Activated effector memory CD4-positive, alpha-beta T cell treated with Interleukin-2 at 50 U/mL for 16 hours (primary cell): ENCODE data around the gene CBLB.
"Not testable (repeated sequence)": the region's sequence is repeated elsewhere in the genome, so short reads cannot be mapped to it uniquely, and the experiment has no call there.

Experiments used
- DNase-seq: peaks from one replicate; pipeline ENCODE4 v3.0.0-alpha.2; 2020

Gene CBLB

GRCh38 chr3:105746231-105746996 is 122.4 kb downstream of the CBLB start:
- DNase-seq: no peak

GRCh38 chr3:105745046-105745445 is 123.8 kb downstream of the CBLB start:
- DNase-seq: no peak

DNA sequence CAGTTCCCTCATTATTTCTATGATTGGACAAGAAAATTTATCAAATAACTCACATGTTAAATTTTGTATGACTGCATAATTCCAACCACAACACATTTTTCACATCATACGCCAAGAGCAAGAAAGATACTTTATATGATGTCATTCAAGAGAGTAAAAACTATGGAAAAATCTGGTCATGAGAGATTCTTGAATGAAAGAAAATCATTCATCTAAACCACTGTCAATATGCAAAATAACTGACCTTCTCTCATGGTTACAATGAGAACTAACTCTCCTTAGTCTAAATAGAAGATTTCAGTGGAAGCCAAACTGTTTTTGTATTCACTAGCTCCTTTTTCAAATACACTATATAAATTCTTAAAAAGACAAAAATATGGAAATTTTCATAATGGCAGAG is 124.6 kb downstream of the CBLB start:
- no peak for DNase-seq

- no peak for DNase-seq
Measured at GRCh38 chr3:105733356-105733755, 135.5 kb downstream of the CBLB start.

GRCh38 chr3:105731686-105732085 is 137.1 kb downstream of the CBLB start:
- DNase-seq: no peak

GRCh38 chr3:105730801-105731354 is 137.9 kb downstream of the CBLB start:
- no peak for DNase-seq

DNA sequence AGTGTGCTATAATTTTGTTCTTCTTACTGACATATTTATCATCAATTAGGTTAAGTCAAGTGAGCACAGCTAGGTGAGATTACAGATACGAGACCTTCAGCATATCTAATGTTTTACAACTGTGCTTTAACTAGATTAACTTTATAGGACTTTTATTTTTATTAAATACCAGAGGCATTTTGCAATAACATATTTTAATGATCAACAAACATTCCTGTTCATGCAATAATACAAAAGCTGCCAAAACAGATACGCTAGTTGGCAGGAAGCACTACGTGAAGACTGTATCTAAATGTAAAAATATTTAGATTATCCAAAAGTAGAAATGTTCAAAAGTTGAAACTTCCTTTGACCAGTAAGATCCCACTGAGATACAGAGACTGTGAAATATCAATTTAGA is 139.1 kb downstream of the CBLB start:
- DNase-seq: no peak

DNA sequence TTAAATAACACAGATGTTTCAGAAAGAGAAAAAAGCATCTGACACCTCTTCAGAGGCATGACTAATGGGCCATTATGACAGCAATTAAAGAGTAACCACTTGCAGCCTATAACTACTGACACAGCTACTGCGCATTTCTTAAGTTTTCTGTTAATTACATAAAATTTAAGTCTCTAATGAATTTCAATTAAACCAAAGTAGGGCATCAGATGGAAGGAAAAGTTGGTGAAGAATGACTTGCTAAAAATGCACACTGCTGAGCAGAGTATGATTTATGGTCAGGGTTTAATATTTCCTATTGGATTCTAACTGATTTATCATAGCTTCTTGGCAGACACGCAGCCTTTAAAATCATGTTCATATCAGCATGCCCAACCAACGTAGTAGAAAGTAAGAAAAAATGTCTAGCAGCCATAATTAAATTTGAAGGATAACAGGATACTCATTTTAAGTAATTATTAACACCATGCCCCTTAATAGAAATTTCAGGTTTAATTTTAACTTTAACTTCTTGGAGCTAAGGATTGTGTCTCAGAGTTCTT is 140.0 kb downstream of the CBLB start:
- no peak for DNase-seq

DNA sequence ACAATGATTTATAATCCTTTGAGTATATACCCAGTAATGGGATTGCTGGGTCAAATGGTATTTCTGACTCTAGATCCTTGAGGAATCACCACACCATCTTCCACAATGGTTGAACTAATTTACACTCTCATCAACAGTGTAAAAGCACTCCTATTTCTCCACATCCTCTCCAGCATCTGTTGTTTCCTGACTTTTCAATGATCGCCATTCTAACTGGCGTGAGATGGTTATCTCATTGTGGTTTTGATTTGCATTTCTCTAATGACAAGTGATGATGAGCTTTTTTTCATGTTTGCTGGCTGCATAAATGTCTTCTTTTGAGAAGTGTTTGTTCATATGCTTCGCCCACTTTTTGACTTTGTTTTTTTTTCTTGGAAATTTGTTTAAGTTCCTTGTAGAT is 141.8 kb downstream of the CBLB start:
- DNase-seq: not testable (repeated sequence)

DNA sequence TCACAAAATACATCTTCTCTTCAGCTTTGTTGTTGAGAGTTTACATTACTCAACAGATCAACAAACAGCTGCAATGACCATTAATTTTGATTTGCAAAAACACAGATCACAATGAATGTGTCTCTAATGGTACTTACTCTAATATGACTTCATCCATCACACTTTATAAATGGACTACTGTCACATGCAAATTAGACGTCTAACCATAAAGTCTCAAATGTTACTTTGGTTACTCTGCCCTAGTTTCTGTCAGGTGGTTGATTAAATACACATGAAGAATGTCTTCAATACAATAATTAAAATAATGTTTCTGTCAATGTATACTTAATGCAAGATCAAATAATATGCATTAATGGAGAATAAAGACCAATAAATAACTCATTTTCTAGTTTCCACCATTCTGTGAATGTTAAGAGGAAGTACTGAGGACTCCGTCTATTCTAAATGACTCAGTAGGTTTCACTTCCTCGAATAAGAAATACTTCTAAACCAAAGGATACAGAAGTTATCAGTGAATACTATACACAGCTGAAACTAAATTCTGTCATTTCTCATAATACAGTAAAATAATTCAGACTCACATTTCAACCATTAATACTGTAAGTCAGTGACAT is 145.8 kb downstream of the CBLB start:
- no peak for DNase-seq

DNA sequence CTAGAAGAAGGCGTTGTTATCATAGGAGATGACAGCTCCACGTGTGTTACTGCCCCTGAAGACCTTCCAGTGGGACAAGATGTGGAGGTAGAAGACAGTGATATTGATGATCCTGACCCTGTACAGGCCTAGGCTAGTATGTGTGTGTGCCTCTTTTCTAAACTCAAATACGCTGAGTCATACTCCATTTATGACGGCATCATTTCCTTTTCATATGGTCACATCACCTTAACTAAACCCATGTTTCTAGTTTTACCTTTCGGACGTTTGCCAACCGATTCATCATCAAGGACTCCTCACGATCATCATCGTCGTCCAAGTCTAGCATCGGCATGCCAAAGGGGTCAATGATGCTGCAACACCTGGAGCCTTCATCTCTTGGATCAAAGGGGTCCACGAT is 149.0 kb downstream of the CBLB start:
- DNase-seq: no peak

GRCh38 chr3:105715372-105715771 is 153.4 kb downstream of the CBLB start:
- no peak for DNase-seq

DNA sequence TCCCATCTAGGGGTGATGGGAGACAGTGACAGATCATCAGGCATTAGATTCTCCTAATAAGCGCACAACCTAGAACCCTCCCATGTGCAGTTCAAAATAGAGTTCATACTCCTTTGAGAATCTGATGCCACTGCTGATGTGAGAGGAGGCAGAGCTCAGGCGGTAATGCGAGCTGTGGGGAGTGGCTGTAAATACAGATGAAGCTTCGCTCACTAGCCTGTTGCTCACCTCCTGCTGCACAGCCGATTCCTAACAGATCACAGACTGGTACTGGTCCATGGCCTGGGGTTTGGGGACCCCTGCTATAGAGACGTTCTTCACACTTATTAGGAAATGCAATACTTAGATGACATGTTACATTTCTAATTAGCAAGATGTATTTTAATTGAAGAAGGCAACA is 154.4 kb downstream of the CBLB start:
- DNase-seq: no peak

DNA sequence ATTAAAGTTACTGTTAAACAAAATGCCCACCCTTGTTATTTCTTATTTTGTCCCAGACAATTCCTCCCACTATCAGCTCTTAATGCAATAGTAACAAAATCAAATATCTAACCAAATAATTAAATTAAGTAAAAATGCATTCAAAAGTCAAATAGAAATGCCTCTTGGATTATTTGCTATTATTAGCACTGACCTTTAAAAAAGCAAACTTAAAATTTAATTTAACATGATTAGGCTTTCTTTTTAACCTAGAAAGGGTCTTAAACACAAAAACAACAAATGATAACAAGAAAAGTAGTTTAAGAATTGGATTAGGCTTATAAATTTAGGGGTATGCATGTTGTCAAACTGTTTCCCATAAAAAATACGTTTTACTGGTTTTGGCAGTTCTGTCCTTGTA is 159.8 kb downstream of the CBLB start:
- DNase-seq: no peak

DNA sequence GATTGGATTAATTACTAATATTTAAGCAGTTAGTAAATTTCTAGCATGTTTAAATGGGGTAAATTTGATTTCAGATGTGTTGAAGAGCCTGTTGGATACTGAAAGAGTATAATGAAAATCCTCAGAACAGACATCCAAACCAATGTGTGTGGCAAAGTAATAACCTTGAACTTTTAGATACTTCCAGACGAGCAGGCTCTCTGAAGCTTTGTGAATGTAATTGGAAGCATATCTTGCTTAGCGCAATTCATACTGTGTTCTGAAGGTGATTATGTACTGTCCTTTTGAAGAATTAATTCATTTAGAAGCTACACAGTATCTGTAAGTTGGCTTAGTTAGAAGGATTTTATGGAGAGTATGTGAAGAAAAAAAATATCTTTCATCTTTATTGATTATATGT is 161.8 kb downstream of the CBLB start:
- DNase-seq: no peak

- no peak for DNase-seq
Measured at GRCh38 chr3:105704726-105705410, 163.9 kb downstream of the CBLB start.

DNA sequence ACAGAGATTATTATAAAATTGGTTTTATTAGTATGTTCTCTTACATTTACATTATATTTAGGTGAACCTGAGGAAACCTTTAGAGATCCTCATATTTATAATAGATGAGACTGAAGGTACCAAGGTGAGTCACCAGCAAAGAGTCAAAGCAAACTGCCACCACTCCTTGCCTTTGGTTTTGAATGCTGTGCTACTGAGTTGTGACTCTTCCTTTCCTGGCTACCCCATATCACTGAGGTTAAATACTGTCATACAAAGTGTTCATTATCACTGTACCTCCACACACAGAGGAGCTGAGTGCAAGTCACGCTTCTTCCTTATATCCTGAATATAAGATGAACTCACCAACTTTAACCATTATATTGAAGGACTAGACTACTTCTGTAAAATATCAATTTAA is 168.2 kb downstream of the CBLB start:
- DNase-seq: no peak

GRCh38 chr3:105691633-105692032 is 177.2 kb downstream of the CBLB start:
- DNase-seq: no peak

GRCh38 chr3:105691053-105691452 is 177.8 kb downstream of the CBLB start:
- no peak for DNase-seq

- no peak for DNase-seq
Measured at GRCh38 chr3:105688821-105689220, 180.0 kb downstream of the CBLB start.

DNA sequence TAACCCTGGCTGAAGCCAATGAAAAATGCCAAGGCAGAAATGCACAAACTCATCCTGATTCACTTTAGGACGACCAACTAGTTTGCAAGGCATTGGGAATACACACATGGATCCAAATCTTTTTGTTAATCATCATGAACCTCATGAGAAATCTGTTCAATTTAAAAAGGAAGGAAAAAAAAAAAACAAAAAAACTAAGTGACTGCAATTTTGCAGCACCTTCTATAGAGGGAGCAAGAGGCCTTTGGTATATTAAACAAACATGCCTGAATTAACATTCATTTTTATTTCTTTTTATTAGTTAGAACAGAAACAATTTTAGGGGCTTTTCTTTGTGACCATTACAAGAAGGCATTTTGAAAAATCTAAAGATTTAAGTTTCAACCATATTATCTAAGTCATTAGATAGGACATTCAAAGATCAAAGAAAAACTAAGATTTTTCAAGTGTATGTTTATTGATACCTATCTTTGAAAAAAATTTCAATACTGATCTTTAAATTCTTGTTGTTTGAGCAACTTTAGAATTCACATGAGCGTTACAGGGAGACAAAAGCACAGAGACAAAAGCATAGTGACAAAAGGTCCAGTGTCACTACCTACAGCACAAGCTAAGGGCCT is 182.4 kb downstream of the CBLB start:
- no peak for DNase-seq

GRCh38 chr3:105679951-105680350 is 188.9 kb downstream of the CBLB start:
- DNase-seq: no peak

GRCh38 chr3:105678017-105678416 is 190.8 kb downstream of the CBLB start:
- no peak for DNase-seq
